ENCODE measurements around the gene P2RY2. TPM values are rescaled to one million over a fixed set of nuclear protein-coding genes. Genes with fewer than 3 reads are reported as not detected.
A peak's percentile ranks its signal among the peaks of the same experiment; 100 is the strongest.

Gene P2RY2
- total RNA-seq (1 to 10 TPM; 2.4 to 3.7 TPM), polyA plus RNA-seq (1 to 10 TPM; 1.8 to 2.0 TPM)

DNA sequence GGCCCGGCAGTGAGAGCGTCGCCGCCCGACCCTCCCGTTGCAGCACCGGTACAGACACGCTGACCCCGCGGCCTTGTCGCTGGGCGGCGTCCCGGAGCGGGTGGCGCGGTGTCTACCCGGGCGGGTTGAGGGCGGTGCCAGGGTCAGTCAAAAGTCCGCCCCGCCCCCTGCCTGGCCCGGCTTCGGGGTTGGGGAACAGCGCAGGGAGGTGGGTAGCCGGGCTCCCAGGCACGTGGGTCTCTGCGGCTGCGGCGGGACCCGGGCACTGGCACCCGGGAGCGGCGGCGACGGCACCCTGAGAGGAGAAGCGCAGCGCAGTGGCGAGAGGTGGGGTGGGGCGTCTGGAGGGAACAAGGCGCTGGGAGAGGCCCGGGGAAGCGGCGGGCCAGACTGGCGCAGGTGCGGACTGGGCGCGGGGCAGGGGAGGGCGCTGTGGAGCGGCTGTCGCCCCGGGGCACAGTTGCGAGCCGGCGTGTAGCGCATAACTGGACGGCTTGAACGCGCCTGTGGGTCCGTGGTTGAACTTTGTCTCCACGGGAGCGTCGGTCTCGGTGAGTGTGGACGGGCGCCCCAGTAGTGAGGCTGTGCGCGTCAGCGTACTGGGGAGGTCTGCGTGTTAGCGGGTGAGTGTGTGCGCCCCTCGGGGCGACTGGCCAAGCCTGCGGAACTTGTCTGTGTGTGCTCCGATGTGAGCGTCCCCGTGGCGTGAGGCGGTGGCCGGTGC, at the start of gene P2RY2:
Gene P2RY2 (plus strand): TSS at position 176 of the 724 bp plus-strand sequence. CDS start 15,879 bp downstream, outside the sequence.
- Histone ChIP-seq H3K27me3 (ENCODE audit: control insufficient read depth in 4 of 4, insufficient read depth in 4 of 4, low read length in 3 of 4) (no peaks in the 10 kb centered on the region), H3K4me1 (ENCODE audit: control insufficient read depth in 4 of 4, insufficient read depth in 4 of 4, low read length in 3 of 4) (peaks cover 3 to 28% (median 20%) of the 10 kb centered on the region in 4 donors), H3K27ac (ENCODE audit: low read depth in 1 of 2, low read length in 2 of 2) (peak within 1 kb of the TSS; percentile 75 to 80), H3K4me3 (ENCODE audit: low read depth in 1 of 3, low read length in 3 of 3) (peak within 1 kb of the TSS; percentile 38 to 64 (median 61)), H3K9me3 (ENCODE audit: control insufficient read depth in 4 of 4, low read length in 3 of 4) (no peaks in the 10 kb centered on the region), H3K36me3 (ENCODE audit: control insufficient read depth in 4 of 4, insufficient read depth in 3 of 4, low read depth in 1 of 4, low read length in 3 of 4) (no peaks in the 10 kb centered on the region), H3K9ac (ENCODE audit: low read depth in 1 of 2, low read length in 2 of 2) (no peak within 1 kb of the TSS)
- TF ChIP-seq RAD21 (IDR thresholded peaks at IDR 0.05) = peak in 1 of 2 donors; percentile 36
- no peak for TF ChIP-seq NR2F2 (IDR thresholded peaks at IDR 0.05)
- TF ChIP-seq CTCF (IDR thresholded peaks at IDR 0.05; ENCODE audit: low read depth, low read length, missing input control) = peak; percentile 29
- peak; percentile 68 to 73 for TF ChIP-seq HNF4A (conservative IDR thresholded peaks at IDR 0.05)
- TF ChIP-seq EGR1 (IDR thresholded peaks at IDR 0.05; ENCODE audit: low read depth in 2 of 2) = no peak
- TF ChIP-seq, protein P1, sequence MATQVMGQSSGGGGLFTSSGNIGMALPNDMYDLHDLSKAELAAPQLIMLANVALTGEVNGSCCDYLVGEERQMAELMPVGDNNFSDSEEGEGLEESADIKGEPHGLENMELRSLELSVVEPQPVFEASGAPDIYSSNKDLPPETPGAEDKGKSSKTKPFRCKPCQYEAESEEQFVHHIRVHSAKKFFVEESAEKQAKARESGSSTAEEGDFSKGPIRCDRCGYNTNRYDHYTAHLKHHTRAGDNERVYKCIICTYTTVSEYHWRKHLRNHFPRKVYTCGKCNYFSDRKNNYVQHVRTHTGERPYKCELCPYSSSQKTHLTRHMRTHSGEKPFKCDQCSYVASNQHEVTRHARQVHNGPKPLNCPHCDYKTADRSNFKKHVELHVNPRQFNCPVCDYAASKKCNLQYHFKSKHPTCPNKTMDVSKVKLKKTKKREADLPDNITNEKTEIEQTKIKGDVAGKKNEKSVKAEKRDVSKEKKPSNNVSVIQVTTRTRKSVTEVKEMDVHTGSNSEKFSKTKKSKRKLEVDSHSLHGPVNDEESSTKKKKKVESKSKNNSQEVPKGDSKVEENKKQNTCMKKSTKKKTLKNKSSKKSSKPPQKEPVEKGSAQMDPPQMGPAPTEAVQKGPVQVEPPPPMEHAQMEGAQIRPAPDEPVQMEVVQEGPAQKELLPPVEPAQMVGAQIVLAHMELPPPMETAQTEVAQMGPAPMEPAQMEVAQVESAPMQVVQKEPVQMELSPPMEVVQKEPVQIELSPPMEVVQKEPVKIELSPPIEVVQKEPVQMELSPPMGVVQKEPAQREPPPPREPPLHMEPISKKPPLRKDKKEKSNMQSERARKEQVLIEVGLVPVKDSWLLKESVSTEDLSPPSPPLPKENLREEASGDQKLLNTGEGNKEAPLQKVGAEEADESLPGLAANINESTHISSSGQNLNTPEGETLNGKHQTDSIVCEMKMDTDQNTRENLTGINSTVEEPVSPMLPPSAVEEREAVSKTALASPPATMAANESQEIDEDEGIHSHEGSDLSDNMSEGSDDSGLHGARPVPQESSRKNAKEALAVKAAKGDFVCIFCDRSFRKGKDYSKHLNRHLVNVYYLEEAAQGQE (IDR thresholded peaks at IDR 0.05) = no peak
- no peak for TF ChIP-seq FOXA2 (IDR thresholded peaks at IDR 0.05)
- TF ChIP-seq HNF4G (IDR thresholded peaks at IDR 0.05) = no peak
- TF ChIP-seq RXRA (IDR thresholded peaks at IDR 0.05) = peak in 1 of 2 donors; percentile 41
- peak; percentile 49 for TF ChIP-seq SP1 (IDR thresholded peaks at IDR 0.05)
- WGBS = 3% methylated on average over 81 of the region's 81 CpGs
- DNase-seq (ENCODE audit: low spot score) = peak; percentile 82

- no peak overlapping the region for H3K4me3 ChIP-seq (ENCODE audit: low read depth in 1 of 3, low read length in 3 of 3)
- no peak for DNase-seq (ENCODE audit: low spot score)
- H3K9ac ChIP-seq (ENCODE audit: low read depth in 1 of 2, low read length in 2 of 2) = no peak overlapping the region
- no peak for TF ChIP-seq RAD21 (IDR thresholded peaks at IDR 0.05)
- TF ChIP-seq CTCF (IDR thresholded peaks at IDR 0.05; ENCODE audit: low read depth, low read length, missing input control) = no peak
- TF ChIP-seq EGR1 (IDR thresholded peaks at IDR 0.05; ENCODE audit: low read depth in 2 of 2) = no peak
- TF ChIP-seq, protein P2, sequence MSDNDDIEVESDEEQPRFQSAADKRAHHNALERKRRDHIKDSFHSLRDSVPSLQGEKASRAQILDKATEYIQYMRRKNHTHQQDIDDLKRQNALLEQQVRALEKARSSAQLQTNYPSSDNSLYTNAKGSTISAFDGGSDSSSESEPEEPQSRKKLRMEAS (IDR thresholded peaks at IDR 0.05) = no peak
- no peak for TF ChIP-seq JUND (IDR thresholded peaks at IDR 0.05)
- 90% methylated on average over 11 of the region's 11 CpGs for WGBS
- no peak overlapping the region for H3K27ac ChIP-seq (ENCODE audit: low read depth in 1 of 2, low read length in 2 of 2)
- no peaks in the 10 kb centered on the region for H3K9me3 ChIP-seq (ENCODE audit: control insufficient read depth in 4 of 4, low read length in 3 of 4)
- peaks cover 7 to 42% (median 27%) of the 10 kb centered on the region in 4 donors for H3K4me1 ChIP-seq (ENCODE audit: control insufficient read depth in 4 of 4, insufficient read depth in 4 of 4, low read length in 3 of 4)
- no peaks in the 10 kb centered on the region for H3K36me3 ChIP-seq (ENCODE audit: control insufficient read depth in 4 of 4, insufficient read depth in 3 of 4, low read depth in 1 of 4, low read length in 3 of 4)
- H3K27me3 ChIP-seq (ENCODE audit: control insufficient read depth in 4 of 4, insufficient read depth in 4 of 4, low read length in 3 of 4) = no peaks in the 10 kb centered on the region
Observed at GRCh38 chr11:73168925-73169579, 49.0 kb upstream of the P2RY2 start.

Data from liver (tissue), 9 donors.